GM08714 (cell line): ENCODE results near the gene TMOD3.
"Not testable (repeated sequence)": the region's sequence is repeated elsewhere in the genome, so short reads cannot be mapped to it uniquely, and the experiment has no call there.

Source experiments
- H3K4me3 ChIP-seq: fragments of 200-500 bp; sonication (Bioruptor generic); 2 replicates; pipeline ENCODE4 v1.5.1; 2014; ENCODE audit warnings: mild to moderate bottlenecking, low read length, inconsistent platforms
- ZNF274 ChIP-seq: IDR thresholded peaks from 2 replicates; pipeline ENCODE4 v1.6.1; 2012; ENCODE audit warnings: mild to moderate bottlenecking, low read depth, low read length

The TMOD3 gene

DNA sequence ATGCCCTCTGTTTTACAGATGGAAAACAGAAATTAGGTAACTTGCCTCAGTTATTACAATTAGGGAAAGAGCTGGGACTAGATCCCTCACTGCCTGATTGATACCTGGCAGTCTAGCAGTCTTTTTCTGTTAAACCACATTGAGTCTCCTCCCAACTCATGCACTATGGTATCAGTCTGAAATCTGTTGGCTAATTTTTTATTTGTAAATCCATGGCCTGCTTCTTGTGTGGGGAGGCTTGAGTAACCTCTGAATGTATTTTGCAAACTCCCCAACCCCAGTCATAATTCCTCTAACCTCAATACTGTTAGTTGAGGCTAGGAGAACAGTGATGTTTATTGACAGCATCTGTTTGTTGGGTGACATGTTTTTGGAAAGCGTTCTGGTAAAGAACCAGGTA, 35.9 kb downstream of the TMOD3 start:
- TF ChIP-seq ZNF274: no peak
- H3K4me3 ChIP-seq: no peak overlapping the region

DNA sequence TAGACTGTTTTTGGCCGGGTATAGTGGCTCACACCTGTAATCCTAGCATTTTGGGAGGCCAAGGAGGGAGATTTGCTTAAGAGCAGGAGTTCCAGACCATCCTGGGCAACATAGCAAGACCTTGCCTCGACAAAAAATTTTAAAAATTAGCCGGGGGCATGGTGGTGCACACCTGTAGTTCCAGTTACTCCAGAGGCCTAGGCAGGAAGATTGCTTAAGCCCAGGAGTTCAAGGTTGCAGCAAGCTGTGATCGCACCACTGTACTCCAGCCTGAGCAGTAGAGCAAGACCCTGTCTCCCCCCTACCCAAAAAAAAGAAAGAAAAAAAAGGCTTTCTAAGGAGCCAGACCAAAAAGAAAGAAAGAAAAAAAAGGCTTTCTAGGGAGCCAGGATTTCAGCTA, 36.7 kb downstream of the TMOD3 start:
- no peak for TF ChIP-seq ZNF274
- H3K4me3 ChIP-seq: no peak overlapping the region

DNA sequence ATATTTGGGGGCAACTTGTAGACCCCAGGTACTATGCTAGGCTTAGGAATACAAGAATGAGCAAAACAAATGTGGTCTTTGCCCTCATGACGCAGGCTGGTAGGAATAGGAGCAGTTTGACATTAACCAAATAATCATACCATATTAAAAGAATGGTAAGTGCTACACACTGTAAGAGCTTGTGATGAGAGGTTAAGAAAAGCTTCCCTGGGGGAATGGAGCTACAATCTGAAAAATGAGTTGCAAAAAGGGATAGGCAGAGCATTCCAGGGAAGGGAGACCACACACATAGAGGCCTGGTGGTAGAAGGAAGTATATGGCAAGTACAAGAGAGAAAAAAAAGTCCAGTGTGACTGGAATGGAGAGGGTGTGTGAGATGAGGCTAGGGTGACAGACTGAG, 37.3 kb downstream of the TMOD3 start:
- TF ChIP-seq ZNF274: no peak
- H3K4me3 ChIP-seq: no peak overlapping the region

DNA sequence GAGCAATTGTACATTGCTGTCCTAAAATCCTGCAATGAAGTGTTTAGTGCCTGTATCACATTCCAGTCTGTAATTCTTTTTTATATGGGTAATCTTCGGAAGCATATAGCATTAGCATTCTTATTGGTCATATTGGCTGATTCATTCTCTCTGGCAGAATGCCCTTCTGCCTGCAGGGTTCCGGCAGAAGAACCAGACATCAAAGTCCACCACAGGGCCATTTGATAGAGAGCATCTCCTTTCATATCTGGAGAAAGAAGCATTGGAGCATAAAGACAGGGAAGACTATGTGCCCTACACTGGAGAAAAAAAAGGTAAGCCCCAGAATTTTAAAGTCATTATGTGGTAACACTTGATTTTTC, 39.6 kb downstream of the TMOD3 start:
- TF ChIP-seq ZNF274: no peak
- no peak overlapping the region for H3K4me3 ChIP-seq

DNA sequence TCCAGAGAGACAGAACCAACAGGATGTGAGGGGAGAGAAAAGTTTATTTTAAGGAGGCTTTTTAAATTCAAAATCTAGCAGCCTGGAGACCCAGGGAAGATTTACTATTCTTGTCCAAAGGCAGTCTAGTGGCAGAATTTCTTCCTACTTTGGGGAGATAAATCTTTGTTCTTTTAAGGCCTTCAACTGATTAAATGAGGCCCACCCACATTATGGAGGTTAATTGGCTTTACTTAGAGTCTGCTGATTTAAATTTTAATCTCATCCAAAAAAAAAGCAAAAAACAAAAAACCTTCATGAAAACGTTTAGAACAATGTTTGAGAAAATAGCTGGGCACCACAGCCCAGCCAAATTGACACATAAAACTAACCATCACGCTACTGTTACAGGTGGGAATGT, 41.3 kb downstream of the TMOD3 start:
- no peak for TF ChIP-seq ZNF274
- H3K4me3 ChIP-seq: no peak overlapping the region

DNA sequence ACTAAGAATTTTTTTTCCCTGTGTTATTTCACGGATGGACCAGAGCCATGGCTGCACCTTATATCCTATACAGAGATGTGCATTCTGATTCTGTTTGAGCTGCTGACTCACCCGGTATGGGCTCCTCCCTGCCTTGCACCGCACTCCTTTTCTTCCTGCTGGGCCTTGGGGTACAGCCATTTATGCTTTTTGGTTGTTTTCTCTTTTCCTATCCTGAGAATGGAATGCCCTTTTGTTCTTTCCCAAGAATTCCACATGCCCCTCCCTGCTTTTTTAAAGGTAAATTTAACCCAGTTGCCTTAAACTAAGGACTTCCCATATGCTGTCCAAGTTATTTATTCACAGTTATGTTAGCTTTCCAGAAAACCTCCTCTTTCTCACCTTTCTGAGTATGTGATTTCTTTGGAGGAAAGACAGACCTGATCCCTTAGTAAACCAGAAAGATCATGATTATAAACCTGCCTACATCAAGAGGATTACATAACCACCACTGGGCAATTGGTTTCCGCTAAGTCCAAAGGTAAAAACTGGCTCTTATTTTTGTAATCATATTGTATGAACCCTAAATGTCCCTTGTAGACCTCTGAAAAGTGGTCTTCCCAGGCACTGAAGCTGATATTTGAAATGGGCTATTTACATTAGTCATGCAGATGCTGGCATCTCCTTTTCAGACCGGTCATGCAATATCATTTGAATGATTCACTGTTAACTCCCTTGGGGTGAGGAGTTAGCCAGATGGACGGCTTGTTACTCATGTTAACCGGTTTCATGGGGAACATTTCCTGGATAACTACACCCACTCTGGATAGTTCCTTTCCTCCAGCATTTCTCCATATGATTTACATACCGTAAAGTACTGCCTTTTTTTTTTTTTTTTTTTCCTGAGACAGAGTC, 45.5 kb downstream of the TMOD3 start:
- no peak overlapping the region for H3K4me3 ChIP-seq
- no peak for TF ChIP-seq ZNF274

DNA sequence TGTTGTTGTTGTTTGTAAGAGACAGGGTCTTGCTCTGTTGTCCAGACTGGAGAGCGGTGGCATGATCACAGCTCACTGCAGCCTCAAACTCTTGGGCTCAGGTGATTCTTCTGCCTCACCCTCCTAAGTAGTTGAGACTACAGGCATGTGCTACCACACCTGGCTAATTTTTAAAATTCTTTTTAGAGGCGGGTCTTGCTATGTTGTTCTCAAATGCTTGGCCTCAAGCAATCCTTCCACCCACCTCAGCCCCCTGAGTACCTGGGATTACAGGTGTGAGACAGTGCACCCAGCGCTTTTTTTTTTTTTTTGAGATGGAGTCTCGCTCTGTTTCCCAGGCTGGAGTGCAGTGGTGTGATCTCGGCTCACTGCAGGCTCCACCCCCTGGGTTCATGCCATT, 46.7 kb downstream of the TMOD3 start:
- no peak for TF ChIP-seq ZNF274
- no peak overlapping the region for H3K4me3 ChIP-seq

DNA sequence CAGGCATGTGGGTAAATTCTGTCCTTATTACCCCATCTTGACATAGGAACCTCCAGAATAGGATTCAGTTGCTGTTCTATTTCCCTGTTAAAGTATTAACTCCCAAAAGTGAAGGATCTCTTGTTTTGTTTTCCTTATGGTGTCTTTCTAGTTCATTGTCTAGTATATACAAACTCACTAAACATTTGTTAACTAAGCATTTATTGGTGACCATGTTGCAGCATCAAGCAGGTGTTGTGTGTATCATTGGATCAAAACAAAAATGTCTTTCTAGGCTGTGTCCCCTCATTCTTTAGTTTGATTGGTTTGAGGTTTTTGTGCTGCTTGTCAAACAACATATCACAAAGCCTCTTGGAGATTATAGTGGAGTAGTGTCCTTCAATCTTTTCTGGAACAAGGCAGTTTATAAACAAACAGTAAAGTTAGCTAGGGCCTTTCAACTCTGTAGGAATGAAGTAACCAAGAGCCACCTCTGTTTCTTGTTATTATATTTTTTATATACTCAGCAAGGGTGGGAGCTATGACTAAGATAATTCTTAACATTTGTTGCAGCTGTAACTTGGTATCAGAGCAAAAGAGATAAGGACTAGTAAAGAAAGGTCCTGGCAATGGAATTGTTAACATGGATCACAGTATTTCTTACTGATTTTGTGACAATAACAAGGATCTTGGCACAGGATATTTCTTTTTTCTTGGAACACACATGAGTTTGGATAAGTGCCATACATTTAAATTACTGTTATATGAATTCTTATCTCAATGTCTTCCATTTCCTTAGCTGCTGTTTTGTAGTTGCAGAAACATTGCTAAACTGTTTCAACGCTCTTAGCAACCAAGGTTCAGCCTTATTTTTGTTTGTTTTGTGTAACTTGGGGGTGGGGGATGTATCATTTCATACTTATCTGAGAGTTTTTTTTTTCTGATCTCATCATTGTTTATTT, 49.3 kb downstream of the TMOD3 start:
- no peak overlapping the region for H3K4me3 ChIP-seq
- TF ChIP-seq ZNF274: no peak

DNA sequence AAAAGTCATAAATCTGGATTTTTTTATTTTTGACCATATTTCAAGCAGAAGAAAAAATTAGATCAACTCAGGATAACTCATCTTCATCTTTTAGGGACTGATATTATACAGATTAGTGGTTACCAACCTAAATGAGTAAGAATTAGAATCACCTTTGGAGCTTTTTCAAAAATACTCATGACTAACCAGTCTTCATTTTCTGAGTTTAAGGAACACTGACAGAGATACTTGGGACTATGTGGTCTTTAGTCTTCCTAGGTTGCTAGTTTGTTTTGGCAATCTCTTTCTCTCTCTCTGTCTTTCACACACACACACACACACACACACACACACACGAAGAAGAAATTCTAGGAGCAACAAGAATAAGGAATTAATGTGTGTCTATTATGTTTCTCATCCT, 50.1 kb downstream of the TMOD3 start:
- TF ChIP-seq ZNF274: no peak
- no peak overlapping the region for H3K4me3 ChIP-seq

DNA sequence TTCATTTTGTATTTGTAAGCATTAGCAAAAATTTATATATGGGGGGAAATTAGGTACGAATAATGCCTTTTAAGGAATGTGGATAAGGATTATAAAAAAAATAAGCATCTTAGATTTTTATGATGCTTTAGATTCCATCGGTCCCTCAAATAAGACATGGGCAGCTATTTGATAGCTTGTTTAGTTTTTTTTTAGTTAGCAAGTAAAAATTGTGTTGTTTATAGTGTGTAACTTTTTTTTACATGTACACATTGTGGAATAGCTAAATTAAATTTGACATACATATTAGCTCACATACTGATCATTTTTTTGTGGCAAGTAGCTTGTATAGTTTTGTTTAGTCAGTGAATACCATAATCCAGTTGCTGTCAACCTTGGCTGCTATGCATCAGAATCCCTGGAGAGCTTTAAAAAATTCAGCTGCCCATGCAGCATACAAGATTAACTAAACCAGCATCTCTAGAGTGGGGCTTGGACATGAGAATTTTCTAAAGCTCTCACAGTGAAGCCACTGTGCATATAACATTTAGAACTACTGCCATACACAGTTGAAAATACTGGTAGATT, 53.9 kb downstream of the TMOD3 start:
- TF ChIP-seq ZNF274: no peak

DNA sequence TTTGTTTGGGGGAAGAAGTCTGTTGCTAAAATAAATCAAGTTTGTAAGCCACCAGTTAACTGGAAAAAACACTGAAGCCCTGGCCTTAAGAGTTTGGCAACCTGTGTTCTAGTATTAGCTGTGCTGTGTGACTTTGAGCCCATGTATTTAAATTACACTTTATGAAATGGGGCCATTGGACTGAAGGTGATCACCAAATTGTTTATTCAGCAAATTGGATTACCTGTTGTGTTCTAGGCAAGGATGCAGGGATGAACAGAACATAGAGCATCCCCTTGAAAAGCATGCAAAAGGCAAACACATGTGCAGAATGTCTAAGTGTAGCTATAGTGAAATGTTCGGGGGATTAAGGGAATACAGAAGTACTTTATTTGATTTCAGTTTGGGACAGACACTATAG, 54.6 kb downstream of the TMOD3 start:
- H3K4me3 ChIP-seq: no peak overlapping the region
- TF ChIP-seq ZNF274: no peak

More for the DNA sequence above, 53.9 kb downstream of the TMOD3 start:
- H3K4me3 ChIP-seq: no peak overlapping the region

DNA sequence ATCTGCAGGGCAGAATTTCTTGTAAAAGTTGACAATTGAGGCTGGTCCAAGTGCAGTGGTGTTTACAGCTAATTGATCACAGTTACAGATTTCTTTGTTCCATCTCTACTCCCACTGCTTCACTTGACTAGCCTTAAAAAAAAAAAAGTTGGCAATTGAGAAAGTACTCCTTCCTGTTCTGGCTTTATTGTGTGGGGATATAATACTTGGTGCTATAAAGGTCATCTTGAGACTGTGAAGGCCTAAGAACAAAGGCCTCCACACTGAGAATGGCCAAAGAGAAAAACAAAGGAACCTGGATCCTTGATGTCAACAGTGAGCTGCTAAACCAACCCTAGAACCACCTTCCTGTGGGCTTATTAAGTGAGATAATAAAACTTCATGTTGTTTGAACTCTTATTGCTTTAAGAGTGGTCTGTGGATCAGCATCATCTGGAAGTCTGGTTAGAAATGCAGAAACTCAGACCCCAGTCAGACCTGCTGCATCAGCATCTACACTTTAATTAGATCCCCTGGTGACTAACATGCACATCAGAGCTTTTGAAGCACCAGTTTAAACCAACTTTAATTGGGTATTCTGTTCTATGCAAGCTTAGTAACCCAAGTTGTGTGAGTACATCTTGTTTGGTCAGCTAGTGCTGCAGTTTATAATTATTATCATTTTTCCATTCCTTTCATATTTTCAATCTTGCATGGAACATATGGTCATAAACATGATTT, 55.2 kb downstream of the TMOD3 start:
- no peak overlapping the region for H3K4me3 ChIP-seq
- no peak for TF ChIP-seq ZNF274

DNA sequence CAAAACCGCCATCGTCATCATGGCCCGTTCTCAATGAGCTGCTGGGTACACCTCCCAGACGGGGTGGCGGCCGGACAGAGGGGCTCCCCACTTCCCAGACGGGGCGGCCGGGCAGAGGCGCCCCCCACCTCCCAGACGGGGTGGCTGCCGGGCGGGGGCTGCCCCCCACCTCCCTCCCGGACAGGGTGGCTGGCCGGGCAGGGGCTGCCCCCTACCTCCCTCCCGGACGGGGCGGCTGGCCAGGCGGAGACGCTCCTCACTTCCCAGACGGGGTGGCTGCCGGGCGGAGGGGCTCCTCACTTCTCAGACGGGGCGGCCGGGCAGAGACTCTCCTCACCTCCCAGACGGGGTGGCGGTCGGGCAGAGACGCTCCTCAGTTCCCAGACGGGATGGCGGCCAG, 56.3 kb downstream of the TMOD3 start:
- not testable (repeated sequence) for H3K4me3 ChIP-seq

DNA sequence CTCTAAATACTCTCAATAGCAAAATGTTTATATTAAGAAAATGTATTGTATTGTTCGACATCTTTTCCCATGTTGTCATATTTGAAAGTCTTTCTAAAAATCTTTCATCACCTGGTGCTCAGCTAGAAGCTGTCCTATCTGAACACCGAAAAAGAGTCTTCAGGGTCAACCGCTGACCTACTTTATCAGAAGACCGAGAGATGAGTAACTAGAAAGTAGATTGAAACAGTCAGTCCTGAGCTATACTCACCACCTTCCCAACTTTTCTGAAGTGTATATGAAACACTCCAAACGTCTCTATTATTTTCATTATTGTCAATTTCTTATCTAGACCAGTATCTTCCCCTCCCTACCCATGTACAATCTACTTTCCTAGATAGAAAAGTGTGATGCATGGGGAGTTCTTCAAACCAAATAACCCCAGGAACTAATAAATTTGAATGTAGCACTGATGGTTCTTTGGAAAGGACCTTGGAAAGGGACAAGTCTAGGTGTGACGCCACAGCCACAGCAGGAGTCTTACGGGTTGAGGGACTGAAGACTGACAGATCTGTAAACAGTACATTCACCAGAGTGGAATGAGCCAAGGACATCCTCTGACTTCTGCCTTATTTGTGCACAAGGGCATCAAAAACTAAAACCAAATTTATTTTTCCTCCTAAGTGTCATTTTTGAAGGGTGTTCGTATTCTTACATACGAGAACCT, 58.6 kb downstream of the TMOD3 start:
- no peak for TF ChIP-seq ZNF274
- H3K4me3 ChIP-seq: no peak overlapping the region
